A549 (cell line): ENCODE results near the gene ARHGAP18. TPM values are rescaled to one million over a fixed set of nuclear protein-coding genes. Genes with fewer than 3 reads are reported as not detected.

Experiments used
- RARB ChIP-seq: fragments of 250-450 bp; sonication (Bioruptor Pico); IDR thresholded peaks from 2 replicates; pipeline ENCODE4 v1.8.0; 2021; ENCODE audit warnings: mild to moderate bottlenecking, moderate library complexity
- polyA plus RNA-seq, 4 experiments: library from polyadenylated mRNA; depleted of rRNA in 3 of 4; stranded (reverse); fragments of >200 nt; fragmentation: RNase III in 1 of 4; extraction: RNeasy Plus Mini Kit Qiagen cat#74134 plus additional on column Dnase treatment in 1 of 4; gene quantifications; 2 replicates in 3 of 4; 3 replicates in 1 of 4; pipeline ENCODE4 v1.2.3, GENCODE V29; 2011 to 2017

Gene ARHGAP18
- polyA plus RNA-seq, 2 of the 4 experiments (the other 2 are of a cell fraction) = 11.2 to 16.7 TPM

DNA sequence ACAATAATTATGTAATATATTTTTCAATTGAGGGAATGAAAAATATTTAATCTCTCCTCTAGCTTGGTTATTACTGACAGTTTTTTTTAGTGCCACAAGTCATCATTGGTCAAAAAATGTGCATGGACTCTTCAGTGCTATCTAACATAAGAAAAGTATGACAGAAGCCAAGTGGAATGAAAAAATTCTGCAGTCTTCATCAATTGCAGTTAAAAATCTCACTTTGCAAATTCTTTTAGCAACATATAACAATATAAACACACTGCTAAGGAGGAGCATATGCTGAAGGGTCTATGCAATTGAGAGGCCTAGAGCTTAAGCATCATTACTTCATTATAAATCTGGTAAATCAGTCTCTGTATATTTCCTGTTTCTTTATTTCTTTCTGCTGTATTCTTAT, 175.1 kb downstream of the ARHGAP18 start (continued):
- TF ChIP-seq RARB = no peak
- TF ChIP-seq, all 56 proteins: peak for 0

Other genes with a start within 250 kb of the ARHGAP18 start
- gene TMEM244, start 151.1 kb upstream of the ARHGAP18 start, polyA plus RNA-seq (2011; rRNA removed) = not detected in 2 replicates
- not detected in 3 replicates for gene TMEM244, start 151.1 kb upstream of the ARHGAP18 start, polyA plus RNA-seq (2017; fragmentation: RNase III; extraction: RNeasy Plus Mini Kit Qiagen cat#74134 plus additional on column Dnase treatment)